NB4 (cell line): ENCODE data around the gene PYDC2.

Source experiments
- CTCF ChIP-seq: IDR thresholded peaks from one replicate; pipeline ENCODE4 v1.5.1; 2012; ENCODE audit warnings: low read depth, low read length
- MYC ChIP-seq: IDR thresholded peaks from 2 replicates; pipeline ENCODE4 v1.6.1; 2011; ENCODE audit warnings: low read depth, low read length
- POLR2A ChIP-seq: IDR thresholded peaks from 2 replicates; pipeline ENCODE4 v1.6.1; 2011; ENCODE audit warnings: mild to moderate bottlenecking; ENCODE audit not compliant: insufficient read length; ENCODE audit errors: extremely low read depth

GRCh38 chr3:191455257-191455952 is 5.6 kb upstream of the PYDC2 start:
- TF ChIP-seq MYC (no peak), CTCF (no peak), POLR2A (no peak)
